ENCODE data around the gene RPS21. TPM values are rescaled to one million over a fixed set of nuclear protein-coding genes. Genes with fewer than 3 reads are reported as not detected.
A peak's percentile ranks its signal among the peaks of the same experiment; 100 is the strongest.

The RPS21 gene
- total RNA-seq, 1 experiment from 2014 or later: 2,488 TPM

GRCh38 chr20:62437927-62438326, 51.0 kb downstream of the RPS21 start:
- no peak overlapping the region for H3K4me2 ChIP-seq (ENCODE audit: low read length)
- BruUV-seq (replicated peaks): no TSS peak
- H3K9me2 ChIP-seq (ENCODE audit: insufficient read depth): no peaks in the 10 kb centered on the region
- ATAC-seq (peak; percentile 59), DNase-seq (ENCODE audit: low read depth, low spot score) (no peak)
- CTCF ChIA-PET: no interaction called here
- no peak overlapping the region for H2AFZ ChIP-seq (ENCODE audit: low read depth, low read length, poor library complexity, severe bottlenecking)
- H3K79me2 ChIP-seq (ENCODE audit: insufficient read depth, low read length): no peaks in the 10 kb centered on the region
- RAD21 ChIA-PET (ENCODE audit: low non-redundant PET in 1 of 2, low total read pairs in 2 of 2, uncharacterized antibody in 2 of 2, unreplicated experiment in 2 of 2): no interaction called here
- no peaks in the 10 kb centered on the region for H3K9me3 ChIP-seq (ENCODE audit: control insufficient read depth in 1 of 2, insufficient read depth in 1 of 2, low read depth in 1 of 2, low read length in 2 of 2)
- no peak overlapping the region for H3K4me3 ChIP-seq (replicated peaks in 1 of 2; ENCODE audit: low read depth in 1 of 2, low read length in 2 of 2)
- POLR2A ChIA-PET: no interaction called here
- intact Hi-C loops (cut with micrococcal nuclease): no loop called here
- H3K4me1 ChIP-seq (ENCODE audit: control insufficient read depth in 1 of 2, insufficient read depth in 2 of 2, low read length in 2 of 2): no peaks in the 10 kb centered on the region
- no peaks in the 10 kb centered on the region for H4K20me1 ChIP-seq (ENCODE audit: insufficient read depth)
- TF ChIP-seq CTCF (IDR thresholded peaks at IDR 0.05 in 2 of 3, conservative IDR thresholded peaks at IDR 0.05 in 1 of 3; ENCODE audit: borderline replicate concordance in 1 of 3, insufficient read depth in 1 of 3, low read depth in 2 of 3, low read length in 2 of 3) (peak in 1 of 3 experiments; percentile 7; a peak in 1 of 6 replicates), CBX3 (IDR thresholded peaks at IDR 0.05; ENCODE audit: low read depth) (no peak)
- H3K36me3 ChIP-seq (ENCODE audit: control insufficient read depth in 1 of 2, insufficient read depth in 2 of 2, low read length in 2 of 2): no peaks in the 10 kb centered on the region
- H3K27ac ChIP-seq (ENCODE audit: low read depth, low read length): no peak overlapping the region
- no peaks in the 10 kb centered on the region for H3K27me3 ChIP-seq (ENCODE audit: insufficient read depth, low read length)
- no peak overlapping the region for H3K9ac ChIP-seq (ENCODE audit: low read length)

Other genes starting within 250 kb of the RPS21 start
- 364 TPM for gene PSMA7, start 243.7 kb upstream of the RPS21 start, total RNA-seq (2021; ENCODE audit: unreplicated experiment)
- 28.1 TPM for gene SS18L1, start 243.3 kb upstream of the RPS21 start, total RNA-seq (2021; ENCODE audit: unreplicated experiment)
- gene MTG2, start 204.1 kb upstream of the RPS21 start, total RNA-seq (2021; ENCODE audit: unreplicated experiment): 43.3 TPM
- not detected for gene HRH3, start 166.8 kb upstream of the RPS21 start, total RNA-seq (2021; ENCODE audit: unreplicated experiment)
- gene OSBPL2, start 148.6 kb upstream of the RPS21 start, total RNA-seq (2021; ENCODE audit: unreplicated experiment): 36.9 TPM
- gene ADRM1, start 84.1 kb upstream of the RPS21 start, total RNA-seq (2021; ENCODE audit: unreplicated experiment): 158 TPM
- gene LAMA5, start 19.8 kb upstream of the RPS21 start, total RNA-seq (2021; ENCODE audit: unreplicated experiment): 321 TPM
- 8.9 TPM for gene CABLES2, start 20.2 kb downstream of the RPS21 start, total RNA-seq (2021; ENCODE audit: unreplicated experiment)
- 0.59 TPM for gene RBBP8NL, start 40.4 kb downstream of the RPS21 start, total RNA-seq (2021; ENCODE audit: unreplicated experiment)
- gene GATA5, start 88.9 kb downstream of the RPS21 start, total RNA-seq (2021; ENCODE audit: unreplicated experiment): not detected

All from HCT116 (cell line).